ENCODE data around the gene PHTF2.
"Not testable (repeated sequence)": the region's sequence is repeated elsewhere in the genome, so short reads cannot be mapped to it uniquely, and the experiment has no call there.

Gene PHTF2

DNA sequence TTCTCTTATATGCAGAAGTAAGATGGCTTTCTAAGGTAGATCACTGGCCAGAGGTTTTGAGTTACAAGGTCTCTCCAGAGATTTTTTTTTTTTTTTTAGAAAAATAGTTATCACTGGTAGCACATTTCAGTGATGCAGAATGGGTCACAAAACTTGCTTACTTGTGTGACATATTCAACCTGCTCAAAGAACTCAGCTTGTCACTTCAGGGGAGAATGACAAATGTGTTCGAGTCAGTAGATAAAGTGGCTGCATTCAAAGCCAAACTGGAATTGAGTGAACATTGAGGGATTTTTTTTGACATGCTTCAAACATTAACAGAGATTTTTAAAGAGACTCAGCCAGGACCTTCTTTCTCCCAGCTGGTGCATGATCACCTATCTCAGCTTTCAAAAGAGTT, 33.4 kb downstream of the PHTF2 start:
- no peak for DNase-seq

GRCh38 chr7:77833136-77833535, 34.6 kb downstream of the PHTF2 start:
- DNase-seq, result no peak

- not testable (repeated sequence) for DNase-seq
Observed at GRCh38 chr7:77836425-77836824, 37.9 kb downstream of the PHTF2 start.

- no peak for DNase-seq
Observed at GRCh38 chr7:77837275-77837674, 38.7 kb downstream of the PHTF2 start.

DNA sequence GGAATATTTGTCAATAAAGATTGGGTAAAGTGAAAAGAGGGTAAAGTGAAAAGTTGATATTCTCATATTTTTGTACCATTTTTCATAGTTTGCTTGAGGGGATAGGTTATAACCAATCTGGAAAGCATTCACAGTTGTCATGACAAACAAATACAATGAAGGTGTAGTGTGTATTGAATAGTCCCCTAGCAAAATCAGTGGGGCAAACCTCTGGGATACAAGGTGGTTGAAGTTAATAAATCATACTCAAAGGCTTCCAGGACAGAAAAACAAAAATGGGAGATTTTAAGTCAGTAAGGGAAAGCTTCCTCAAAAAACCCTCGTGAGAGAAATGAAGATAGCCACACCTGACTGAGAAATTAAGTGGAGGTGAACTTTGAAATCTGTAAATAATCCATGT, 39.4 kb downstream of the PHTF2 start:
- DNase-seq, result no peak

GRCh38 chr7:77838929-77839491, 40.4 kb downstream of the PHTF2 start:
- DNase-seq, result no peak

DNA sequence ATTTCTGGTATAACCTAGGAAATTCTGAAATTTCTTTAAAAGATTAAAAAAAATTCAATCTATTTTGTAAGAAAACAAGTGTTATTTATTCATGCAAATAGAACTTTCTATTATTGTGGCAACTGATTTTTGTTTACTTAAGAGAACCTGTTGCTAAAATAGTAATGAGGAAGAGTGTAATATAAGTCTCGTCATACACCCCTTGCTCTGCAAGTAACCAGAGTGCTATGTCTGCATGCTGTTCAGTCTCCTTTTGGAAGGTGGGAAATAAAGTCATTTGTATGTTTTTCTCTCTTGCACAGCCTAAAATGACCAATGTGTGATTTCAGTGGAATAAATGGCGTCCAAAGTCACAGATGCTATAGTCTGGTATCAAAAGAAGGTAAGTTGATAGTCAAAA, 41.3 kb downstream of the PHTF2 start:
- DNase-seq, result no peak

DNA sequence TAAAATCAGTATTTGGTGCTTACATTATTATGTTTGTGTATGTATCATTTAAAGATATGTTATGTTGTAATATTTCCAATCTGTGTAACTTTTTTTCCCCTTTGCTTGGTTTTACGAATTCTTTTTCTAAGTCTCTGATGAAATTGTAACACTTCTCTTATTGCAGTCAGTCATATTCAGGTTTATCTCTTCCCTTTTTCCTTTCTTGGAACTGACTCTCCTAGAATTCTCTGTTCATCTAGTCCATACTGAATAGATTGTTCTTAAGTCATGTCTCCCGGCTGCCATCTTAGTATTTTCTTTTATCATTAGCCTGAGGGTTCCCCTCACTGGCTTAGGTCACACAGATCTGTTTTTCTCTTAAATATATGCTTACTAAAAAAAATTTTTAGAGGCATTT, 44.6 kb downstream of the PHTF2 start:
- no peak for DNase-seq

DNA sequence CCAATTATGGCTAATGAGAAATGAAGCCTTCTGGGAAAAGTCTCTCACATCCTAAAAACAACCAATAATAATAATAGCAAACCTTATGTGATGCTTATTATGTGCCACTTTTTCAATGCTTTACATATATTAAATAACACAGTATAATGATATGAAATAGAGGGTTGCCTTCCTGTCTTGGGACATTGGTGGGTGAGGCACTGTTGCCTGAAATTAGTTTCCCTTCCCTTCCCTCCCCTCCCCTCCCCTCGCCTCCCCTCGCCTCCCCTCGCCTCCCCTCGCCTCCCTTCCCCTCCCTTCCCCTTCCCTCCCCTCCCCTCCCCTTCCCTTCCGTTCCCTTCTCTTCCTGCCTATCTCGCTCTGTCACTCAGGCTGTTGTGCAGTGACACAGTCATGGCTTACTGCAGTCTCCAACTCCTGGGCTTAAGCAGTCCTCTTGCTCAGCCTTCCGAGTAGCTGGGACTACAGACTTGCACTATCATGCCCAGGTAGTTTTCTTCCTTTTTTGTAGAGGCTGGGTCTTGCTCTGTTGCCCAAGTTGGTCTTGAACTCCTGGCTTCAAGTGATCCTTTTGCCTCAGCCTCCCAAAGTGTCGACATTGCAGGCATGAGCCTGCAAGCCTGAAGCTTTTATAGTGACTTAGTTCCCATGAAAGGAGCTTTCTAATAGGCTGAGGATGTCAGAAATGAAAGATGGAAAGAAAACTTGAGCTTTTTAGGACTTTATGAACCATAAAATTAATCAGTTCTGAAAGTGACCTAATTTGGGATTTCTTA, 47.9 kb downstream of the PHTF2 start:
- no peak for DNase-seq

DNA sequence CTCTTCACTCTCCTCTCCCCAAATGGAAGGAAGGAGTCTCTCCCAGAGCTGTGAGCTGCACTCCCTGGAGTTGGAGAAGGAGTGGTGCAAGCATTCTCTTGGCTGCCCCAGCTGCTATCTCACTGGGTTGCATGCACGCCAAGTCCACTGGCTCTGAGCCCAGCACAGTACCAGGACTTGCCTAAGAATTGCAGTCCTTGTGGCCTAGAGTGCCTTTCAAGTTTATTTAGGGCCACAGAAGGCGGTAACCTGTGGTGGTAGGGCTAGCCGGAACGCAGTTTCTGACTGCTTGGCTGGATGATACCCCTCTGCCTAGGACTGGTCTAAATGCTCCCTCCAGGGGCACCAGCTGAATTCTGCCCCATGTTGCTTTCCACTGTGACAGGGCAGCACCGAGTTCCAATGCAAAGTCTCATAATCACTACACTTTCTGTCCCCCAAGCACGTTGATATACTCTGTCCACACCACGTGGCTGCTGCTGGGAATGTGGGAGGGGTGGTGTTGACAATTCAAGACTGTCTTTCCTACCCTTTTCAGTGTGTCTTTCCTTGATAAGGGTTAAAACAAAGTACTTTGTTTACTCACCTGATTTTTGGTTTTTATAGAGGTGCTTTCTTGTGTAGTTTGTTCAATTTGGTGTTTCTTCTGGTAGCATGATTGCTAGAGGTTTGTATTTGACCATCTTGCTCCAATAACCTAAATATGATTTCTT, 57.0 kb downstream of the PHTF2 start:
- DNase-seq, result no peak

DNA sequence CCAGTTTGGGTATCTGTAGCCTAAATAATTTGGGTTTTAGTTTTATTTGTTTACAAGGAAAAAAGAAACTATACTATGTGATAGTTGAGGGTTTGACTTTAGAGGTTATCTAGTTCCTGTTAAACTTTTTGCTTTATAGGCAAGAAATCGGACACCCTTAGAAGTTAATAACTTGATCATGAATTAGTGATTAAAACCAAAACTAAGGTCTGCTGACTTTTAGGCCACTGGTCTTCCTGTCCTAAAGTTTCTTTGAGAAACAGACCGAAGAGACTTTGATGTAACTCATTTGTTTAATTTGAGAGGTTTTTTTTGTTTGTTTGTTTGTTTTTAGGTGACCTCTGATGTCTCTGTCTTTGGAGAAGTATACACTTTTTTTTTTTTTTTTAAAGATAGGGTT, 59.7 kb downstream of the PHTF2 start:
- DNase-seq, result no peak

DNA sequence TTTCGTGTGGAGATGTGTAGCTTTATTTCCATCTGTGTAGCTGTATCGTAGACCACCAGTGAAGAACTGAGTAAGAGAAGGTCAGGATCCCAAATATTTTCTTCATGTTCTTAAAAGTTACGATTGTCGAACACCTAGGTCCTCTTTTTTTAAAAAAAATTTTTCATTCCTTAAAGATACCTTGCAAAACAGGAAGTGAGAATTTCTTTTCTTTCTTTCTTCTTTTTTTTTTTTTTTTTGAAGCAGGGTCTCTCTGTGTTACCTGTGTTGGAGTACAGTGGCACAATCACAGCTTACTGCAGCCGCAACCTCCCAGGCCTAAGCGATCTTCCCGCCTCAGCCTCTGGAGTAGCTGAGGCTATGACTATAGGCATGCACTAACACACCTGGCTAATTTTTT, 60.8 kb downstream of the PHTF2 start:
- DNase-seq, result no peak

GRCh38 chr7:77862691-77863090, 64.1 kb downstream of the PHTF2 start:
- no peak for DNase-seq

DNA sequence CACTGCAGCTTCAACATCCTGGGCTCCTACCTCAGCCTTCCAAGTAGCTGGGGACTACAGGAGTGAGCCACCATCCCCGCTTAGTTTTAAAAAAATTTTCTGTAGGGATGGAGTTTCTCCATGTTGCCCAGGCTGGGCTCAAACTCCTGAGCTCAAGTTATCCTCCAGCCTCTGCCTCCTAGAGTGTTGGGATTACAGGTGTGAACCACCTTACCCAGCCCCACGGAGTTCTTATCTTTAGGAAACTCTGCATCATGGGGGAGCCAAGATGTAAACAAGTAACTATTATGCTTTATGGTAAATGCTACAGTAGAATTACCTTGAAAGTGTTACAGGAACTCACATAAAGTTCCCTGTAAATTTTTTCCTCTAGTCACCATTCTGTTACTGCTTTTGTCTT, 65.3 kb downstream of the PHTF2 start:
- no peak for DNase-seq

DNA sequence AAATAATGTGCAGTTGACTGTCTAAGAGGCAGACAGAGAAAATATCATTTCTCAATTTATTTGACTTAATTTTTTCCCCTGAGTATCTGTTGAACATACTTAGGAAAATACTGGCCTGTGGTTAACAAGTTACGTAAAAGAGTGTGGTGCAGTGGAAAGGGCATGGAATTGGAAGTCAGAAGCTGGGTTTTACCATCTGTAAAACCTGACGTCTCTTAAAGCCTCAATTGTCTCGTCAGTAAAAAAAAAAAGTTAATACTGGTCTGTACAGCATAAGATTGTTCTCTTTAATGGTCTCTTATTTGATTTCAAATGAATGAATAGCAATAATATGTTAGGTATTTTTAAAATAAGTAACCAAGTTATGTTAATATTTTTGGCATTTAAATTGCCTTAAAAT, 67.8 kb downstream of the PHTF2 start:
- DNase-seq, result no peak

GRCh38 chr7:77866786-77867536, 68.4 kb downstream of the PHTF2 start:
- no peak for DNase-seq

DNA sequence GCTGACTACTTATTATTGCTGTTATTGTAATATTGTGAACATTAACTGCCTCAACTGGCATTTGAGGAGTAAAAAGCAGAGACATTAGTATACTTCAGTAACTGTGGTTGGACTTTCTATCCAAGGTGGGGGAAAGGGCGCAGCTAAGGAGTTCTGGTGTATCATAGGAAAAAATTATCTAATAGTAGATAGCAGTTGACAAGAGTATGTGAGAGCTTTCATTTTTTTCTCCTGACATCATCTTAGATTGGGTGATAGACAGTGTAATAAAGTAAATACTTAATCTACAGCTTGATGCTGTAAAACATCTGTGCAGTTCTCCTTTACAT, 68.9 kb downstream of the PHTF2 start:
- no peak for DNase-seq

GRCh38 chr7:77872256-77872655, 73.7 kb downstream of the PHTF2 start:
- DNase-seq, result not testable (repeated sequence)

GRCh38 chr7:77873416-77874327, 75.1 kb downstream of the PHTF2 start:
- not testable (repeated sequence) for DNase-seq

- no peak for DNase-seq
Observed at GRCh38 chr7:77877791-77878190, 79.2 kb downstream of the PHTF2 start.

DNA sequence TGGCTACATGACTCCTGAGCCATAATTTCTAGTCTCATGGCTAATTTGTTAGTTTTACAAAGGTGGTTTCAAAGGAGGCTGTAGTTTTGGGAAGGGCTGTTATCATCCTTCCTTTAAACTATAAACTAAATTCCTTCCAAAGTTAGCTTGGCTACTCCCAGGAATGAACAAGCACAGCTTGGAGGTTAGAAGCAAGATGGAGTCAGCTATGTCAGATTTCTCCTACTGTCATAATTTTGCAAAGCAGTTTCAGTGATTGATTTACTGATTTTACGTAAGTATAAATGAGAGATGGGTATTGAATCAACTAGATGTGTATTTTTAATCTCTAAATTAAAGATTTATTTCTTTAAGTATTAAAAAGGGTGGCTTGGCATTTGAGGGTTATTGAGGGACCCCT, 79.9 kb downstream of the PHTF2 start:
- DNase-seq, result no peak

DNA sequence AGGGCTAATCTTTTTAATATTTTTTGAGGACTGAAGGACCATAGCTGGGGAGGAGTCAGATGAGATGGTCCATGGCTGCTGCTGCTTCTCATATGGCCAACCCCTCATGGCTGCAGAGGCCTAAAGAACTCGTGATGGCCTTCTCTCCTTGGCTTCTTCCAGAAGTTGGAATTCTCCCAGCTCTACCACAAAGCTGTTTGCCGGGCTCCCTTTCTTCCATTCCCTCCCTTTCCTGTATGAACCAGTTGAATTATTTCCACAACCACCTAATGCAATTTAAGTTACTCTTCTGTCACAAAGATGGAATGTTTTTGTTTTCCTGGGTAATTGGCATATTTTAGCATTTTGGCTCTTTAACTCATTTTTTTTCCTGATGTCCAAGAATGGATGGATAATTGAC, 80.7 kb downstream of the PHTF2 start:
- no peak for DNase-seq

DNA sequence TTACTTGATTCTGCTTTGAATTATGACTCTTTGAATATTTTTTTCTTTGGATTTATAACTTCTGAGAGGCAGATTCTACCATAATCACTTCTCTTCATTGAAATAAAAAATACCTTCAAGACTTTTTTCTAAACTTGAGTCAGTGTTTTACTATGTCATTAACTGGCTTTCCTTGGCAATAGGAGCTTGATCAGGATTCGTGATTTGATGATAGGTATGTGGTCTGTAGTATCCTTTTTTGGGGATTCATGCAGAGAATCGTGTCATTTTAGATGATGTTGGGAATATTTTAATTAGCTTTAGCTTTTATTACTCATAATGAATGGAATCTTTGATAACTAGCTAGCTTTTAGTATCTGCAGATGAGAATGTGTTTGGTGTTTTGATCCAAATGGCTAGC, 83.3 kb downstream of the PHTF2 start:
- DNase-seq, result no peak

Measured in stimulated activated CD4-positive, alpha-beta T cell treated with anti-CD3 and anti-CD28 coated beads, Interleukin-4, amount 100 ng/mL, for 1 hour (primary cell).